Motor neuron (in vitro differentiated cells): ENCODE results near the gene UVRAG. TPM values are rescaled to one million over a fixed set of nuclear protein-coding genes. Genes with fewer than 3 reads are reported as not detected.

ENCODE experiments used
- ATAC-seq, 8 experiments: fragments of 200-7000 bp; cut with Tn5 transposase; replicated peaks in 6 of 8; 2 replicates each; pipeline ENCODE4 v1.8.0; 2021; ENCODE audit warnings: mild to moderate bottlenecking in 8 of 8, moderate library complexity in 8 of 8
- H3K27ac ChIP-seq, 2 donors: fragments of 250-450 bp; sonication (Bioruptor Pico); 2 replicates each; pipeline ENCODE4 v1.9.0; 2021; ENCODE audit warnings: antibody characterized with exemption in 2 of 2, mild to moderate bottlenecking in 2 of 2, moderate library complexity in 1 of 2
- H3K4me1 ChIP-seq, 2 donors: fragments of 250-450 bp; sonication (Bioruptor Pico); replicated peaks in 1 of 2; 2 replicates each; pipeline ENCODE4 v1.6.1; 2021; ENCODE audit warnings: antibody characterized with exemption in 2 of 2, mild to moderate bottlenecking in 2 of 2, moderate library complexity in 1 of 2
- H3K4me3 ChIP-seq, 5 donors: fragments of 250-450 bp; sonication (Bioruptor Pico); 2 replicates each; pipeline ENCODE4 v1.9.0; 2021; ENCODE audit warnings: antibody characterized with exemption in 5 of 5, mild to moderate bottlenecking in 5 of 5, moderate library complexity in 4 of 5
- WGBS, 10 experiments: fragments of 450-650 bp; shearing (Covaris generic); methylation state at CpG; one replicate each; pipeline ENCODE4 v1.0.0; 2022; 5-methylcytosine and 5-hydroxymethylcytosine counted together
- in situ Hi-C, 9 experiments: fragments of 400-800 bp; cut with MboI; loops; one replicate each; pipeline ENCODE4 v1.15.0; 2021; ENCODE audit warnings: low sequenced_read_pairs in 9 of 9, low pct_unique_long_range_greater_than_20kb in 2 of 9; ENCODE audit not compliant: unreplicated experiment in 9 of 9
- total RNA-seq, 8 experiments: library from RNA; unstranded; fragments of 300-600 nt; gene quantifications; 2 replicates each; pipeline versions ENCODE4 v1.2.3 to v1.2.4, GENCODE V29; 2022

UVRAG gene
- total RNA-seq, 8 experiments from 2014 or later, result 17.2 to 24.4 (median 19.6) TPM

DNA sequence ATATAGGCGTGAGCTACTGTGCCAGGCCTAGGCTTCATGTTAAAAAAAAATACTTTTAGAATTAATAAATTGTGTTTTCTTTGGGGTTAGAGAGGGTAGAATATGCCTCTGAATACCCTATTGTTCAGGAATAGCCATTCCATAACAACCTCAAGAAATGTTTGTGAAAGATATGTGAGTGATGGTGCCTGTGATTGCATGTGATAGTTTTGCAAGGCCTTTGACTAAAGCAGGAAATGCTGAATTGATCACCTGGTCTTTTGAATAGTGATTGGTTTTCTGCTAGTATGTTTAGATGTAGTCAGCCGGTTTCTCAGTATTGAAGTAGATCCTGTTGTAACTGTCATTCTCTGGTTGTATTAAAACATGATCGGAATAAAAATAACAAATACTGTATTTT lies 73.4 kb downstream of the UVRAG start:
- H3K4me3 ChIP-seq, result no peak overlapping the region
- no peak overlapping the region for H3K27ac ChIP-seq
- H3K4me1 ChIP-seq, result no peaks in the 10 kb centered on the region
- no peak for ATAC-seq
- in situ Hi-C loops, result loop anchor here in 7 of 9 experiments (10.0 to 25.0 kb wide), 4 partner anchors 249 to 426 kb away; no protein-coding TSS in a partner anchor
- WGBS, 10 experiments, result 76 to 100% (median 93%) methylated on average over 1 to 3 of the region's 3 CpGs

DNA sequence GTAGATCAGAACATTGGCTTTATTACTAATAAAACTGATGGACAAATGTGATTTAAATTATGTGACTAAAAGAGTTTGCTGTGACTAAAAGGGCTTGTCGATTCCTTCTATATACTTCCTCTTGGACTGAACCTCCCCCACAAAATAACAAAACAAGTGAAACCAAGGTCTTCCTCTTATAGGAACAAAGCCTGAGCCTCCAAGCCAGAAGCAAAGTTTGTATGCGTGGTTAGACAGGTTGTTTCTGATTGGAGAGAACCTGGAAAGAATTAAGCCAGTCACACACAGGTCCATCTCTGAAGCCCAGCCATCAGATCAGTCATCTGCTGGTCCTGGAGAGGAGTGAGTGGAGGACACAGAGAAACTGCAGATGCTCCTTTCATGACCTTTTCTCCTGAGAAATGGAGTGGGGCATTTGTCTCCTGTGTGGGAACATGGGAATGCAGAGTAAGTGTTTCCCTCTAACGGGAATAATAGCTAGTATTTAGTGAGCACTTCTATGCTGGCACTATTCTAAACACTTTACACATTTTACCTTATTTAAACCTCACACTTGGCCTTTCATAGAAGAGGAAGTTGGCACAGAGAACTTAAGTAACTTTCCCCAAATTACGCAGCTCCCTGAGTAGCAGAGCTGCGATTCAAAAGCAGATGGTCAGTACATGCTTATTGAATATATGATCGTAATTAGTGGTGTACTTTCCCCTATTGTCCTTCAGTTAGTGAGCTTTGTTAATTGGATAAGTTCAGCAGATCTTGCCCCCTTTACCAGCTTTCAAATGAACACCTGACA lies 77.1 kb downstream of the UVRAG start:
- WGBS, 10 experiments, result 87 to 100% (median 97%) methylated on average over 2 to 6 of the region's 6 CpGs; no CpG with 5 or more reads in 2 of the 10 experiments
- Histone ChIP-seq H3K4me3 (no peak overlapping the region), H3K27ac (no peak overlapping the region), H3K4me1 (no peaks in the 10 kb centered on the region)
- no peak for ATAC-seq
- in situ Hi-C loops, result loop anchor here in 7 of 9 experiments (25.0 kb wide), 3 partner anchors 245 to 420 kb away; no protein-coding TSS in a partner anchor

DNA sequence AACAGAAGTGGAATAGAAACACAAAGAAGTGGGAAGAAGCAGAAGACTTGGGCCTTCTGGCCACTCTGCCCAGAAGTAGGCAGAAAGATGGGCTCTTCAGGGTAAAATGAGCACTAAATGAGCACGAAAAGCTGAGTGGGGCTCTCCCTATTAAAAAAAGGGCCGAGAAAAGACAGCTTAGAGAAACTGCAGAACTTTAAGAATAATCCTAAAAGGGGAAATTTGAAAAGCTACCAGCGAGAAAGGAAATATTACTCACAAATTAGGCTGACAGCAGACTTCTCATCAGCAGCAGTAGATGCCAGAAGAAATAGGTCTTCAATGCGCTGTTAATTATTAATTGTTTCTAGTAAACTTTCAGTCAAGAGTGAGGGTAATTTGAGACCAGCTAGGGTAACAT lies 78.2 kb downstream of the UVRAG start:
- no peaks in the 10 kb centered on the region for H3K4me1 ChIP-seq
- H3K4me3 ChIP-seq, result no peak overlapping the region
- 91 to 100% (median 100%) methylated on average over 1 to 4 of the region's 4 CpGs; no CpG with 5 or more reads in 1 of the 10 experiments for WGBS, 10 experiments
- in situ Hi-C loops, result loop anchor here in 7 of 9 experiments (25.0 kb wide), 3 partner anchors 244 to 419 kb away; no protein-coding TSS in a partner anchor
- no peak for ATAC-seq
- H3K27ac ChIP-seq, result no peak overlapping the region

DNA sequence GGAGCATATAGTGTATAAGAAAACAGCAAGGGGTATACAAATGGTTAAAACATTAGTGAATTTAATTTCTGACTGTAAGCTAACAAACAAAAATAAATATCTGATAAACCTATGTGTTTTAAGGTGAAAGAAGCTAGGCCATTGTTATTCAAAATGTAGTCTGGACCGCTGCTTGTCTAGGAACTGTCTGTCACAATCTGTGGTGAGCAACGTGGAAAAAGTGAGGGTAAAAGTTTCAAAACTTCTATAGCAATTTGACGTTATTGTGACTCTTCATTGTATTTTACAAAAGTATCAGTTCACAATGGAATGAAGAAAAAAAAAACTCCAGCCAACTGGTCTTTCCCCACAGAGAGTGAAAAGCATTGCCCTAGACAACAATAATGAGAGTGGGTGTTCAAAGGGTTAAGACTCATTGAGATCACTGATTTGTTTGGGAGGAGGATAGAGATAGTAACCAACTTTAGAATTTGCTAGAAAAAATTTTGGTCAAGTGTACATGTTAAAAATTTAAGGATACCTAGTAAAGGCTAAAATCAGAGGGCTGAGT lies 79.1 kb downstream of the UVRAG start:
- in situ Hi-C loops, result loop anchor here in 7 of 9 experiments (25.0 kb wide), 3 partner anchors 243 to 418 kb away; no protein-coding TSS in a partner anchor
- Histone ChIP-seq H3K4me1 (no peaks in the 10 kb centered on the region), H3K27ac (no peak overlapping the region), H3K4me3 (no peak overlapping the region)
- WGBS, 10 experiments, result 20 to 100% (median 48%) methylated on average over 1 to 3 of the region's 3 CpGs; no CpG with 5 or more reads in 2 of the 10 experiments
- ATAC-seq, result no peak

- Histone ChIP-seq H3K4me1 (no peaks in the 10 kb centered on the region), H3K27ac (no peak overlapping the region), H3K4me3 (no peak overlapping the region)
- WGBS, 10 experiments, result 4 to 100% (median 25%) methylated on average over 1 to 4 of the region's 4 CpGs; no CpG with 5 or more reads in 1 of the 10 experiments
- ATAC-seq, result peak in 2 of 8 experiments; percentile 28 to 37
- in situ Hi-C loops, result loop anchor here in 7 of 9 experiments (25.0 kb wide), 3 partner anchors 240 to 415 kb away; no protein-coding TSS in a partner anchor
These were observed 81.9 kb downstream of the UVRAG start for GRCh38 chr11:75896843-75897419.

- Histone ChIP-seq H3K4me1 (peaks cover 0 to 2% of the 10 kb centered on the region in 2 donors), H3K4me3 (no peak overlapping the region), H3K27ac (no peak overlapping the region)
- WGBS, 10 experiments, result 80 to 100% (median 100%) methylated on average over 1 to 2 of the region's 2 CpGs; no CpG with 5 or more reads in 2 of the 10 experiments
- in situ Hi-C loops, result loop anchor here in 7 of 9 experiments (25.0 kb wide), 3 partner anchors 238 to 413 kb away; no protein-coding TSS in a partner anchor
- no peak for ATAC-seq
These were observed 83.9 kb downstream of the UVRAG start for GRCh38 chr11:75898871-75899270.

DNA sequence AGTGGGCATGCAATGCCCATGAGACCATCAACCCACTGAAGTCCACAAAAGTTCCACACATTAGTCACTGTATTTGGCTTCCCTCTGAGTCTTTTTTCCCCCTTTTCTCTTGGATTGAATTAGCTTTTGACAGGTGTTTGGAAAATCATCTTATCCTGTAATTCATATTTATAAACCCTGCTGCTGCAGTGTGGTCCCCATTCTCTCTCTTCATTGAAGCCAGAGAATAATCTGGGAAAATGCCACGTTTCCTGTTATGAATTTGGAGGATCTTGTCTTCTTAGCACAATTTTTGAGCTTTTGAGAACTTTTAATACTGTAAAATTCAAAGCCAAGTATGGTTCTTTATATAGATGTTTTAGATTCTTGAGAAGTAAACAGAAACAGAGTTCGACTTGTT lies 84.8 kb downstream of the UVRAG start:
- WGBS, 10 experiments, result 30 to 100% (median 75%) methylated on average over 1 to 2 of the region's 2 CpGs; no CpG with 5 or more reads in 1 of the 10 experiments
- ATAC-seq, result no peak
- Histone ChIP-seq H3K4me1 (peaks cover 0 to 2% of the 10 kb centered on the region in 2 donors), H3K27ac (no peak overlapping the region), H3K4me3 (no peak overlapping the region)
- in situ Hi-C loops, result loop anchor here in 7 of 9 experiments (25.0 kb wide), 4 partner anchors 237 to 412 kb away; no protein-coding TSS in a partner anchor

GRCh38 chr11:75900848-75901247 lies 85.8 kb downstream of the UVRAG start:
- Histone ChIP-seq H3K27ac (no peak overlapping the region), H3K4me3 (no peak overlapping the region), H3K4me1 (peaks cover 0 to 2% of the 10 kb centered on the region in 2 donors)
- 70 to 100% (median 97%) methylated on average over 1 to 3 of the region's 3 CpGs; no CpG with 5 or more reads in 2 of the 10 experiments for WGBS, 10 experiments
- ATAC-seq, result no peak
- in situ Hi-C loops, result loop anchor here in 1 of 9 experiments (25.0 kb wide), 1 partner anchor 261 kb away; no protein-coding TSS in a partner anchor

DNA sequence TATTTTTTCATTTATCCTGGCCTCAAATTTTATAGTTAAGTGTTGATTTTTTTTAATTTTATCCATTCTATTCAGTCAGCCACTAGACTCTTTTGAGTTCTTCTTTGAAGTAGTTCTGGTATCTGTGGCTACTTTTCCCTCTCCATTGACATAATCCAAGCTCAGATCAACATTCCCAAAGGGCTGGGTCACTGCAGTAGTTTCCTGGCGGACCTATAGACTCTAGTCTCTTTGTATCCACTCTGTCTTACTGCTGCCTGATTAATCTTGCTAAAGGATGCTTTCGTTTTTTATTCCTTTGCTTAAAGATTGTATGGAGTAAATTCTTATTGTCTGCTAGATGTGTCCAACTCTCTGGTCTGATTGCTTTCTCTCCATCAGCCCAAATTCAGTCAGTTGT lies 87.6 kb downstream of the UVRAG start:
- ATAC-seq, result no peak
- no peak overlapping the region for H3K4me3 ChIP-seq
- peaks cover 0 to 2% of the 10 kb centered on the region in 2 donors for H3K4me1 ChIP-seq
- WGBS, 10 experiments, result 75 to 100% (median 89%) methylated on average over 1 to 2 of the region's 2 CpGs; no CpG with 5 or more reads in 1 of the 10 experiments
- in situ Hi-C loops, result loop anchor here in 1 of 9 experiments (25.0 kb wide), 1 partner anchor 260 kb away; no protein-coding TSS in a partner anchor
- H3K27ac ChIP-seq, result no peak overlapping the region

DNA sequence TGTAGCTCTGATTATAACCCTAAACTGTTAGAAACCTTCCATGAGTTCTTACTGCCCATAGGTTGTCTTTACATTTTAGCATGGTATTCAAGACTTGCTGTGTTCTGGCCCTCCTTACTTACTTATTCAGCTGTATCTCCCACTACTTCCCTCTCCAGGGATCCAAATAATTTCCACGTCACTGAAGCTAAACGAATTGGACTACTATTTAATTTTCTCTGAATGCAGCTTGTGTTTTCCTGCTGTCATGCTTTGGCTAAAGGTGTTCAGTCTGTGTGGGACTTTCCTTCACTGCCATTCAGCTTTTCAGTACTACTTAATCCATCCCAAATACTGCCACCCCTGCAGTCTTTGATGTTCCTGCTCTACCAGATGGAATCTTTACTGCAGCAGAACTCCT lies 88.3 kb downstream of the UVRAG start:
- WGBS, 10 experiments, result 15 to 84% (median 72%) methylated on average over 1 to 2 of the region's 2 CpGs; no CpG with 5 or more reads in 1 of the 10 experiments
- in situ Hi-C loops, result loop anchor here in 1 of 9 experiments (25.0 kb wide), 1 partner anchor 259 kb away; no protein-coding TSS in a partner anchor
- Histone ChIP-seq H3K4me1 (peaks cover 0 to 2% of the 10 kb centered on the region in 2 donors), H3K27ac (no peak overlapping the region), H3K4me3 (no peak overlapping the region)
- no peak for ATAC-seq

DNA sequence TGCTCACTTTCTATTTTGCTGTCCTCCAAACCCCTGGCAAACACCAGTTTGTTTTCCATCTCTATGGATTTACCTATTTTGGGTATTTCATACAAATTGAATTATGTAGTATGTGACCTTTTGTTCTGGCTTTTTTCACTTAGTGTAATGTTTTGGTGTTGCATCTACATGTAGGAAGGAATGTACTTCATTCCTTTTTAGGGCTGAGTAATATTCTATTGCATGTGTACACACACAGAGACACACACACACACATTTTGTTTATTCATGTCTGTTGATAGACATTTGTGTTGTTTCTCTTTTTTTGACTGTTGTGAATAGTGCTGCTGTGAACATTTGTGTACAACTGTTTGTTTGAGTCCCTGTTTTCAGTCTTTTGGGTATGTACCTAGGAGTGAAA lies 90.4 kb downstream of the UVRAG start:
- no peak overlapping the region for H3K4me3 ChIP-seq
- in situ Hi-C loops, result loop anchor here in 1 of 9 experiments (25.0 kb wide), 1 partner anchor 257 kb away; no protein-coding TSS in a partner anchor
- H3K4me1 ChIP-seq, result peaks cover 4 to 5% of the 10 kb centered on the region in 2 donors
- H3K27ac ChIP-seq, result no peak overlapping the region
- no peak for ATAC-seq

DNA sequence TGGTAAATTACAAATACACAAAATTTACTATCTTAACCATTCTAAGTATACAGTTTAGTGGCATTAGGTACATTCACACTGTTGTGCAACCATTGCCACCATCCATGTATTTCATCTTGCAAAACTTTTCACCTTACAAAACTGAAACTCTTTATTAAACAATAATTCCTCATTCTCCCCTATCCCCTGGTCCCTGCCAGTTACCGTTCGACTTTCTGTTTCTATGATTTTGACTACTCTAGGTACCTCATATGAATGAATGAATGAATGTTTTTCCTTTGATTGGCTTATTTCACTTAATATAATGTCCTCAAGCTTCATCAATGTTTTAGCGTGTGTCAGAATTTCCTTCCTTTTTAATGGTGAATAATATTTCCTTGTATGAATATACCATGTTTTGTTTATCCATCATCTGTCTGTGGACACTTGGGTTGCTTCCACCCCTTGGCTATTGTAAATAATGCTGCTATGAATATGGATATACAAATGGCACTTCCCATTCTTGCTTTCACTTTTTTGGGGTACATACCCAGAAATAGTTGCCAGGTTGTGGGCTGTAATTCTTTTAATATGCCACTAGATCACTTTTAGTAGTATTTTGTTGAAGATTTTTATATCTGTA lies 93.0 kb downstream of the UVRAG start:
- no peak for ATAC-seq
- H3K27ac ChIP-seq, result no peak overlapping the region
- H3K4me1 ChIP-seq, result peaks cover 7 to 8% of the 10 kb centered on the region in 2 donors
- H3K4me3 ChIP-seq, result no peak overlapping the region
- WGBS, 10 experiments, result 85 to 100% (median 100%) methylated on average over 2 to 3 of the region's 3 CpGs
- in situ Hi-C loops, result loop anchor here in 1 of 9 experiments (25.0 kb wide), 1 partner anchor 254 kb away; no protein-coding TSS in a partner anchor
